ENCODE data around the gene HUS1B. TPM values are rescaled to one million over a fixed set of nuclear protein-coding genes. Genes with fewer than 3 reads are reported as not detected.

Gene HUS1B
- total and polyA plus RNA-seq, 4 donors = 0.31 to 3.0 (median 0.78) TPM

GRCh38 chr6:683742-684440, 27.0 kb upstream of the HUS1B start:
- H3K9me3 ChIP-seq (ENCODE audit: control insufficient read depth in 4 of 4, insufficient read depth in 3 of 4, low read length in 3 of 4) = no peaks in the 10 kb centered on the region
- H3K27ac ChIP-seq (ENCODE audit: low read depth in 1 of 2, low read length in 1 of 2) = peak overlapping the region in 1 of 2 donors; percentile 20
- ATAC-seq (ENCODE audit: insufficient read depth, low FRiP score) (no peak), DNase-seq (peak; percentile 94 to 98 (median 98))
- no peaks in the 10 kb centered on the region for H3K27me3 ChIP-seq (ENCODE audit: control insufficient read depth in 3 of 3, insufficient read depth in 3 of 3, low read length in 2 of 3)
- 32 to 46% methylated on average over 15 of the region's 15 CpGs for WGBS, 2 donors
- peaks cover 0 to 4% (median 3%) of the 10 kb centered on the region in 4 donors for H3K36me3 ChIP-seq (ENCODE audit: control insufficient read depth in 4 of 4, insufficient read depth in 4 of 4, low read length in 4 of 4)
- no peak for TF ChIP-seq CTCF (IDR thresholded peaks at IDR 0.05; ENCODE audit: control extremely low read depth, extremely low read depth)
- H3K4me3 ChIP-seq = no peak overlapping the region
- H3K4me1 ChIP-seq (ENCODE audit: control insufficient read depth in 5 of 5, insufficient read depth in 5 of 5, low read length in 5 of 5) = peaks cover 0 to 75% (median 6%) of the 10 kb centered on the region in 5 donors
- peak overlapping the region in 1 of 2 donors; percentile 81 for H3K9ac ChIP-seq (ENCODE audit: insufficient read depth in 1 of 2, low read length in 2 of 2)

- Histone ChIP-seq H3K36me3 (ENCODE audit: control insufficient read depth in 4 of 4, insufficient read depth in 4 of 4, low read length in 4 of 4) (peaks cover 0 to 2% (median 0%) of the 10 kb centered on the region in 4 donors), H3K27me3 (ENCODE audit: control insufficient read depth in 3 of 3, insufficient read depth in 3 of 3, low read length in 2 of 3) (no peaks in the 10 kb centered on the region), H3K4me1 (ENCODE audit: control insufficient read depth in 5 of 5, insufficient read depth in 5 of 5, low read length in 5 of 5) (peaks cover 0 to 75% (median 6%) of the 10 kb centered on the region in 5 donors), H3K9me3 (ENCODE audit: control insufficient read depth in 4 of 4, insufficient read depth in 3 of 4, low read length in 3 of 4) (no peaks in the 10 kb centered on the region), H3K4me3 (no peak overlapping the region), H3K27ac (ENCODE audit: low read depth in 1 of 2, low read length in 1 of 2) (no peak overlapping the region), H3K9ac (ENCODE audit: insufficient read depth in 1 of 2, low read length in 2 of 2) (no peak overlapping the region)
- DNase-seq (no peak), ATAC-seq (ENCODE audit: insufficient read depth, low FRiP score) (no peak)
- TF ChIP-seq CTCF (IDR thresholded peaks at IDR 0.05; ENCODE audit: control extremely low read depth, extremely low read depth) = no peak
- 88 to 96% methylated on average over 5 of the region's 5 CpGs for whole genome bisulfite sequencing, 2 donors
Observed at GRCh38 chr6:680666-681340, 23.9 kb upstream of the HUS1B start.

GRCh38 chr6:680251-680650, 23.4 kb upstream of the HUS1B start:
- H3K27ac ChIP-seq (ENCODE audit: low read depth in 1 of 2, low read length in 1 of 2) = no peak overlapping the region
- WGBS, 2 donors = 81 to 83% methylated on average over 2 of the region's 2 CpGs
- H3K27me3 ChIP-seq (ENCODE audit: control insufficient read depth in 3 of 3, insufficient read depth in 3 of 3, low read length in 2 of 3) = no peaks in the 10 kb centered on the region
- H3K36me3 ChIP-seq (ENCODE audit: control insufficient read depth in 4 of 4, insufficient read depth in 4 of 4, low read length in 4 of 4) = peaks cover 0 to 2% (median 0%) of the 10 kb centered on the region in 4 donors
- H3K9ac ChIP-seq (ENCODE audit: insufficient read depth in 1 of 2, low read length in 2 of 2) = no peak overlapping the region
- H3K4me1 ChIP-seq (ENCODE audit: control insufficient read depth in 5 of 5, insufficient read depth in 5 of 5, low read length in 5 of 5) = peaks cover 0 to 71% (median 6%) of the 10 kb centered on the region in 5 donors
- DNase-seq (no peak), ATAC-seq (ENCODE audit: insufficient read depth, low FRiP score) (no peak)
- no peaks in the 10 kb centered on the region for H3K9me3 ChIP-seq (ENCODE audit: control insufficient read depth in 4 of 4, insufficient read depth in 3 of 4, low read length in 3 of 4)
- TF ChIP-seq CTCF (IDR thresholded peaks at IDR 0.05; ENCODE audit: control extremely low read depth, extremely low read depth) = no peak
- H3K4me3 ChIP-seq = no peak overlapping the region

All from lung (tissue), 12 donors.